Mesendoderm (in vitro differentiated cells): ENCODE data around the gene C11orf54.
A peak's percentile ranks its signal among the peaks of the same experiment; 100 is the strongest.
"Not testable (repeated sequence)": the region's sequence is repeated elsewhere in the genome, so short reads cannot be mapped to it uniquely, and the experiment has no call there.

Experiments
- DNase-seq: peaks from one replicate; pipeline ENCODE4 v3.0.0; 2013
- H2AK5ac ChIP-seq: 2 replicates; pipeline ENCODE4 v1.6.1; 2013; ENCODE audit warnings: low read length, inconsistent platforms
- H2BK120ac ChIP-seq: 2 replicates; pipeline ENCODE4 v1.6.1; 2013; ENCODE audit warnings: low read depth, mild to moderate bottlenecking, low read length, moderate library complexity, mixed read lengths
- H2BK15ac ChIP-seq: replicated peaks from 2 replicates; pipeline ENCODE4 v1.6.1; 2013; ENCODE audit warnings: low read depth, mild to moderate bottlenecking, moderate library complexity
- H2BK5ac ChIP-seq: 2 replicates; pipeline ENCODE4 v1.6.1; 2013; ENCODE audit warnings: low read length, inconsistent platforms
- H3K18ac ChIP-seq: 2 replicates; pipeline ENCODE4 v1.6.1; 2013; ENCODE audit warnings: mild to moderate bottlenecking, low read length, mixed read lengths
- H3K23ac ChIP-seq: one replicate; pipeline ENCODE4 v1.6.1; 2013; ENCODE audit warnings: low read length
- H3K27ac ChIP-seq: 2 replicates; pipeline ENCODE4 v1.5.1; 2013; ENCODE audit warnings: low read depth, mild to moderate bottlenecking, inconsistent platforms, low read length, moderate library complexity
- H3K27me3 ChIP-seq: 2 replicates; pipeline ENCODE4 v1.6.1; 2013; ENCODE audit warnings: low read length, control low read depth, mild to moderate bottlenecking, inconsistent platforms; ENCODE audit not compliant: insufficient read depth, poor library complexity
- H3K36me3 ChIP-seq: 2 replicates; pipeline ENCODE4 v1.6.1; 2013; ENCODE audit warnings: low read length, inconsistent platforms; ENCODE audit not compliant: control insufficient read depth, insufficient read depth
- H3K4ac ChIP-seq: one replicate; pipeline ENCODE4 v1.6.1; 2013; ENCODE audit warnings: low read depth, mild to moderate bottlenecking, low read length, moderate library complexity
- H3K4me1 ChIP-seq: 2 replicates; pipeline ENCODE4 v1.6.1; 2013; ENCODE audit warnings: low read depth, low read length, inconsistent platforms; ENCODE audit not compliant: control insufficient read depth
- H3K4me2 ChIP-seq: 2 replicates; pipeline ENCODE4 v1.6.1; 2013; ENCODE audit warnings: low read length
- H3K4me3 ChIP-seq: 2 replicates; pipeline ENCODE4 v1.5.1; 2013; ENCODE audit warnings: mild to moderate bottlenecking, low read length
- H3K56ac ChIP-seq: one replicate; pipeline ENCODE4 v1.6.1; 2013; ENCODE audit warnings: low read length
- H3K79me1 ChIP-seq: 2 replicates; pipeline ENCODE4 v1.6.1; 2013; ENCODE audit warnings: low read length, inconsistent platforms
- H3K79me2 ChIP-seq: 2 replicates; pipeline ENCODE4 v1.6.1; 2013; ENCODE audit warnings: mild to moderate bottlenecking, low read length; ENCODE audit not compliant: control insufficient read depth, insufficient read depth
- H3K9ac ChIP-seq: 2 replicates; pipeline ENCODE4 v1.6.1; 2013; ENCODE audit warnings: low read length, inconsistent platforms
- H4K5ac ChIP-seq: one replicate; pipeline ENCODE4 v1.6.1; 2013; ENCODE audit warnings: low read length
- H4K8ac ChIP-seq: one replicate; pipeline ENCODE4 v1.6.1; 2013; ENCODE audit warnings: low read depth, mild to moderate bottlenecking, control low read depth, low read length, moderate library complexity
- WGBS: extraction: QIAGEN DNeasy Blood & Tissue Kit; methylation state at CpG from one replicate; pipeline ENCODE4 v1.1.7; 2013; ENCODE audit warnings: low lambda C conversion rate, missing lambda C conversion rate; ENCODE audit not compliant: insufficient coverage; ENCODE audit errors: extremely low coverage; 5-methylcytosine and 5-hydroxymethylcytosine counted together

Gene C11orf54

DNA sequence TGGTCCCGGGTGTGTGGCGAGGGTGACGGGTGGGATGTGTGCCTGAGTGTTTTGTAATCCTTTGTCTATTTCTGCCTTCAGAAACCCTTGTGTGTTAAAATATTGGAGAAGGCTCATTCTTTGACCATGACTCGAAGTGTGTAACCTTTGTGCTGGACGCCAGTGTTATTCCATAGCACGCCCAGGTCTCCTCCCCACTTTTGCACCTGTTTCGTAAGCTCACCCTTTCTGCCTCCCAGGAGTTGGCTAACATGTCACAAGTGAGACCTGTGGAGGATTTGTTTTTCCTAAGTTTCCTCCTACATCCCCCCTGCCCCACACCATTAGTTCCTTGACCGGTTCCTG lies 382 bp downstream of the C11orf54 start:
- H3K27ac ChIP-seq: peak overlapping the region; percentile 20
- peak overlapping the region; percentile 68 for H2BK5ac ChIP-seq
- peak overlapping the region; percentile 67 for H3K4ac ChIP-seq
- H3K4me2 ChIP-seq: peak overlapping the region; percentile 95
- peak overlapping the region; percentile 94 for H3K56ac ChIP-seq
- H3K9ac ChIP-seq: peak overlapping the region; percentile 96
- DNase-seq: peak; percentile 66
- H3K36me3 ChIP-seq: peaks cover 5% of the 10 kb centered on the region
- H4K8ac ChIP-seq: no peak overlapping the region
- peak overlapping the region; percentile 14 for H3K18ac ChIP-seq
- no peak overlapping the region for H2BK15ac ChIP-seq
- no peak overlapping the region for H4K5ac ChIP-seq
- peak overlapping the region; percentile 76 for H3K23ac ChIP-seq
- H3K79me2 ChIP-seq: peaks cover 46% of the 10 kb centered on the region
- no CpG with 5 or more reads among the region's 8 CpGs for WGBS
- H3K4me1 ChIP-seq: no peaks in the 10 kb centered on the region
- peak overlapping the region; percentile 96 for H3K4me3 ChIP-seq
- no peak overlapping the region for H2AK5ac ChIP-seq
- H3K27me3 ChIP-seq: no peaks in the 10 kb centered on the region
- H3K79me1 ChIP-seq: peaks cover 8% of the 10 kb centered on the region
- no peak overlapping the region for H2BK120ac ChIP-seq

DNA sequence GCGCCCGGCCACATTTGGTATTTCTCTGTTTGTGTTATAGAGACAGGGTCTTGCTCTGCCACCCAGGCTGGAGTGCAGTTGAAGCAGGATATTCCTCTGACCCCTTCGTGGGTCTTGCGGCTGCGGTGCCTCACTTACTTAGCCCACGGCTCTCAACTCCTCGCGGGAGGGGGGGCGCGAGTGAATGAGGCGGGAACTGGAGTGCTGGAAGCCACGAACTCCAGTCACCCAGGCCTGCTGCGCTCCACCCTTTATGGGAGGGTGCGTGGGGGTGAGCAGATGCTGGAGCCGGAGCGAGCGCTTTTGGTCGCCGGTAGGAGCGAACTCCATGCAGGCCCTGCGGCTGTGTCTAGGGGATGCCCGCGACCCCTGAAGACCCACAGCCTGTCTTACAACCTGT lies 1.8 kb downstream of the C11orf54 start:
- Histone ChIP-seq H3K56ac (peak overlapping the region; percentile 34), H3K36me3 (peaks cover 3% of the 10 kb centered on the region), H3K4me3 (no peak overlapping the region), H2BK5ac (no peak overlapping the region), H3K27ac (no peak overlapping the region), H3K4me1 (no peaks in the 10 kb centered on the region), H4K5ac (no peak overlapping the region), H3K4me2 (no peak overlapping the region), H4K8ac (no peak overlapping the region), H3K79me2 (peaks cover 36% of the 10 kb centered on the region), H3K18ac (no peak overlapping the region), H2BK15ac (no peak overlapping the region), H3K23ac (no peak overlapping the region), H2AK5ac (no peak overlapping the region), H3K79me1 (peaks cover 8% of the 10 kb centered on the region), H3K4ac (no peak overlapping the region), H3K9ac (peak overlapping the region; percentile 13), H2BK120ac (no peak overlapping the region), H3K27me3 (no peaks in the 10 kb centered on the region)
- no peak for DNase-seq
- WGBS: no CpG with 5 or more reads among the region's 23 CpGs

- H3K4ac ChIP-seq: no peak overlapping the region
- WGBS: no CpG with 5 or more reads among the region's 7 CpGs
- H3K27me3 ChIP-seq: no peaks in the 10 kb centered on the region
- H3K36me3 ChIP-seq: no peaks in the 10 kb centered on the region
- no peak overlapping the region for H4K5ac ChIP-seq
- H2BK5ac ChIP-seq: no peak overlapping the region
- no peak overlapping the region for H3K18ac ChIP-seq
- H3K23ac ChIP-seq: no peak overlapping the region
- H3K79me1 ChIP-seq: peaks cover 8% of the 10 kb centered on the region
- H3K4me1 ChIP-seq: no peaks in the 10 kb centered on the region
- no peak overlapping the region for H3K4me2 ChIP-seq
- H3K4me3 ChIP-seq: no peak overlapping the region
- no peak overlapping the region for H2BK15ac ChIP-seq
- no peak overlapping the region for H2AK5ac ChIP-seq
- peak overlapping the region; percentile 21 for H3K27ac ChIP-seq
- H3K9ac ChIP-seq: peak overlapping the region; percentile 36
- H2BK120ac ChIP-seq: no peak overlapping the region
- peak overlapping the region; percentile 42 for H3K56ac ChIP-seq
- peaks cover 23% of the 10 kb centered on the region for H3K79me2 ChIP-seq
- no peak overlapping the region for H4K8ac ChIP-seq
- no peak for DNase-seq
Observed at GRCh38 chr11:93744669-93745004, 3.2 kb downstream of the C11orf54 start.

DNA sequence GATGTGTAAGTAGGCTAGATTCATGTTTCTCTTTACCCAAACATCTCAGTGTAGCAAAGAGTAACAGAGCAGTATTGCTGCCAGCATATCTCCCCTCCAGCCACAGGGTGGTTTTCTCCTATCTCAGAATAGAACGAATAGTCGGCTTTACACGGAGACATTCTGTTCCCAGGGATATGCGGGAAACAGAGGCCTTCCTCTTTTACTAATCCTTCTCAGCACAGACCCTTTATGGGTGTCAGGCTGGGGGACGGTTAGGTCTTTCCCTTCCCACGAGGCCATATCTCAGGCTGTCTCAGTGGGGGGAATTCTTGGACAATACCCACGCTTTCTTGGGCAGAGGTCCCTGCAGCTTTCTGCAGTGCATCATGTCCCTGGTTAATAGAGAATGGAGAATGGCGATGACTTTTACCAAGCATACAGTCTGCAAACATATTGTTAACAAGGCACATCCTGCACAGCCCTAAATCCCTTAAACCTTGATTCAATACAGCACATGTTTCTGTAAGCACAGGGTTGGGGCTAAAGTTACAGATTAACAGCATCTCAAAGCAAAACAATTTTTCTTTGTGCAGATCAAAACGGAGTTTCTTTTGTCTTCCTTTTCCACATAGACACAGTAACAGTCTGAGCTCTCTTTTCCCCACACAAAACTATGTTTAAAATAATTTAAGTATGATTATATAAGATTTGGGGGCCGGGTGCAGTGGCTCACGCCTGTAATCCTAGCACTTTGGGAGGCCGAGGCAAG lies 3.7 kb downstream of the C11orf54 start:
- not testable (repeated sequence) for H2BK120ac ChIP-seq, H3K4me3 ChIP-seq, H3K27me3 ChIP-seq, H2AK5ac ChIP-seq, H2BK15ac ChIP-seq, H3K23ac ChIP-seq, H4K5ac ChIP-seq, H3K79me1 ChIP-seq, H3K18ac ChIP-seq, H2BK5ac ChIP-seq, H3K4ac ChIP-seq, H3K4me2 ChIP-seq, H3K4me1 ChIP-seq, H3K36me3 ChIP-seq, H4K8ac ChIP-seq
- Histone ChIP-seq H3K27ac (peak overlapping the region; percentile 21), H3K79me2 (peaks cover 18% of the 10 kb centered on the region), H3K56ac (peak overlapping the region; percentile 70), H3K9ac (peak overlapping the region; percentile 36)
- WGBS: no CpG with 5 or more reads among the region's 12 CpGs
- DNase-seq: peak; percentile 52

- Histone ChIP-seq H3K4me3 (no peak overlapping the region), H3K18ac (no peak overlapping the region), H3K79me1 (peaks cover 8% of the 10 kb centered on the region), H3K4ac (no peak overlapping the region), H3K36me3 (no peaks in the 10 kb centered on the region), H2BK120ac (no peak overlapping the region), H2BK5ac (no peak overlapping the region), H2BK15ac (no peak overlapping the region), H3K23ac (no peak overlapping the region), H4K8ac (no peak overlapping the region), H2AK5ac (no peak overlapping the region), H3K9ac (no peak overlapping the region), H3K27ac (no peak overlapping the region), H3K4me2 (no peak overlapping the region), H4K5ac (no peak overlapping the region), H3K56ac (no peak overlapping the region), H3K4me1 (no peaks in the 10 kb centered on the region), H3K79me2 (peaks cover 8% of the 10 kb centered on the region), H3K27me3 (no peaks in the 10 kb centered on the region)
- WGBS: no CpG with 5 or more reads among the region's 2 CpGs
- DNase-seq: no peak
Observed at GRCh38 chr11:93746101-93746500, 4.6 kb downstream of the C11orf54 start.

DNA sequence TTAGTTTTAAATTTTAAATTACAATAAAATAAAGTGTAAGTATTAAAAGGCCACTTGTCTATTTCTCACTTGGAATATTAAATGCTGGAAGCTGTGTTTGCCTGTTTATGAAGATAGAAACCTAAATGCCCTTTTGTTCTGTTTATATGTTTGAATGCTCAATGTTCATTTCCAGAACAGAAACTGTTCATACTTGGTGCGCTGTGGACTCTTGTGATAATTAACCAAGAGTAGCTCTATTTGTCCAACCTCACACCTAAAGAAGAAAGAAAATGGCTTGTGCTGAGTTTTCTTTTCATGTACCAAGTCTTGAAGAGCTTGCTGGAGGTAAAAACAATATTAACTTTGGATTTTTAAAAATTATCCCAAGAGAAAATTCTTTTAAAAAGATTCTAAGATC lies 5.7 kb downstream of the C11orf54 start:
- no peak overlapping the region for H2BK5ac ChIP-seq
- H3K79me1 ChIP-seq: peaks cover 4% of the 10 kb centered on the region
- no peak for DNase-seq
- H3K36me3 ChIP-seq: no peaks in the 10 kb centered on the region
- H3K23ac ChIP-seq: no peak overlapping the region
- no peaks in the 10 kb centered on the region for H3K27me3 ChIP-seq
- no CpG with 5 or more reads among the region's 1 CpG for WGBS
- H3K56ac ChIP-seq: no peak overlapping the region
- H3K4me1 ChIP-seq: no peaks in the 10 kb centered on the region
- H4K5ac ChIP-seq: no peak overlapping the region
- H2BK120ac ChIP-seq: no peak overlapping the region
- no peak overlapping the region for H3K4me3 ChIP-seq
- no peak overlapping the region for H3K4ac ChIP-seq
- peaks cover 2% of the 10 kb centered on the region for H3K79me2 ChIP-seq
- no peak overlapping the region for H3K9ac ChIP-seq
- H4K8ac ChIP-seq: no peak overlapping the region
- no peak overlapping the region for H3K27ac ChIP-seq
- H2BK15ac ChIP-seq: no peak overlapping the region
- H3K4me2 ChIP-seq: no peak overlapping the region
- no peak overlapping the region for H3K18ac ChIP-seq
- H2AK5ac ChIP-seq: no peak overlapping the region
